Loucy (cell line): ENCODE measurements around the gene NEDD4L.

Source experiments
- CTCF ChIP-seq: fragments of 200-600 bp; sonication (generic); conservative IDR thresholded peaks from 2 replicates; pipeline ENCODE4 v1.5.1; 2014; ENCODE audit warnings: mild to moderate bottlenecking, antibody characterized with exemption, low read length
- EZH2phosphoT487 ChIP-seq: fragments of 200-600 bp; IDR thresholded peaks from 2 replicates; pipeline ENCODE4 v1.6.1; 2018; ENCODE audit warnings: antibody characterized with exemption, mild to moderate bottlenecking, moderate library complexity, borderline replicate concordance

GRCh38 chr18:58407649-58408407 lies 363.8 kb downstream of the NEDD4L start:
- TF ChIP-seq CTCF (peak; percentile 30; the same call in 1 of the 2 replicates), EZH2phosphoT487 (no peak)
